GM23338 (cell line): ENCODE measurements around the gene SCAF4. TPM values are rescaled to one million over a fixed set of nuclear protein-coding genes. Genes with fewer than 3 reads are reported as not detected.
"Not testable (repeated sequence)": the region's sequence is repeated elsewhere in the genome, so short reads cannot be mapped to it uniquely, and the experiment has no call there.

Experiments
- ATAC-seq: fragments of 200-7000 bp; cut with Tn5 transposase; 3 replicates; pipeline ENCODE4 v1.9.1; 2020
- DNase-seq: peaks from one replicate; pipeline ENCODE4 v3.0.0-alpha.2; 2015; ENCODE audit warnings: low spot score
- H2AFZ ChIP-seq: fragments of 200-600 bp; sonication (generic); 2 replicates; pipeline ENCODE4 v1.8.0; 2016; ENCODE audit warnings: antibody characterized with exemption, mild to moderate bottlenecking, moderate library complexity
- H3F3A ChIP-seq: fragments of 200-600 bp; sonication (generic); replicated peaks from 2 replicates; pipeline ENCODE4 v1.8.0; 2017; ENCODE audit warnings: antibody characterized with exemption, mixed run types, low read depth
- H3K27ac ChIP-seq: fragments of 200-600 bp; sonication (generic); 2 replicates; pipeline ENCODE4 v1.6.1; 2016; ENCODE audit warnings: low read depth
- H3K27me3 ChIP-seq: fragments of 200-600 bp; sonication (generic); 2 replicates; pipeline ENCODE4 v1.8.0; 2016; ENCODE audit warnings: mild to moderate bottlenecking, mixed run types, moderate library complexity; ENCODE audit not compliant: insufficient read depth
- H3K36me3 ChIP-seq: fragments of 200-600 bp; sonication (generic); 2 replicates; pipeline ENCODE4 v1.8.0; 2016; ENCODE audit warnings: mild to moderate bottlenecking; ENCODE audit not compliant: insufficient read depth
- H3K4me1 ChIP-seq: fragments of 200-600 bp; sonication (generic); 2 replicates; pipeline ENCODE4 v1.8.0; 2016; ENCODE audit warnings: mild to moderate bottlenecking, moderate library complexity; ENCODE audit not compliant: insufficient read depth
- H3K4me2 ChIP-seq: fragments of 200-600 bp; sonication (generic); 2 replicates; pipeline ENCODE4 v1.7.1; 2017; ENCODE audit warnings: mixed run types
- H3K4me3 ChIP-seq: fragments of 200-600 bp; sonication (generic); 2 replicates; pipeline ENCODE4 v1.6.1; 2016; ENCODE audit warnings: mixed run types
- H3K79me2 ChIP-seq: fragments of 200-600 bp; sonication (generic); replicated peaks from 2 replicates; pipeline ENCODE4 v1.8.0; 2017; ENCODE audit warnings: mild to moderate bottlenecking; ENCODE audit not compliant: insufficient read depth
- H3K9me2 ChIP-seq: fragments of 200-600 bp; sonication (generic); 2 replicates; pipeline ENCODE4 v1.8.0; 2017; ENCODE audit not compliant: insufficient read depth
- H4K20me1 ChIP-seq: fragments of 200-600 bp; sonication (generic); replicated peaks from 2 replicates; pipeline ENCODE4 v1.8.0; 2017; ENCODE audit warnings: mild to moderate bottlenecking; ENCODE audit not compliant: insufficient read depth
- H3K27ac Mint-ChIP-seq: 2 replicates; pipeline ENCODE4 v1.8.0; 2020; ENCODE audit warnings: inconsistent platforms, mild to moderate bottlenecking, moderate library complexity, mixed read lengths
- H3K27me3 Mint-ChIP-seq: 3 replicates; pipeline ENCODE4 v1.8.0; 2022; ENCODE audit warnings: low read depth, mild to moderate bottlenecking, moderate library complexity, mixed read lengths, inconsistent platforms; ENCODE audit not compliant: insufficient read depth, poor library complexity
- H3K36me3 Mint-ChIP-seq: 3 replicates; pipeline ENCODE4 v1.8.0; 2021; ENCODE audit warnings: low read depth, mild to moderate bottlenecking, inconsistent platforms, moderate library complexity, mixed read lengths
- H3K4me1 Mint-ChIP-seq: 3 replicates; pipeline ENCODE4 v1.8.0; 2020; ENCODE audit warnings: mild to moderate bottlenecking, inconsistent platforms, mixed read lengths
- H3K4me3 Mint-ChIP-seq: 3 replicates; pipeline ENCODE4 v1.8.0; 2021; ENCODE audit warnings: moderate library complexity, mild to moderate bottlenecking, inconsistent platforms, mixed read lengths
- H3K9me3 Mint-ChIP-seq: 3 replicates; pipeline ENCODE4 v1.8.0; 2020; ENCODE audit warnings: moderate library complexity, mild to moderate bottlenecking, inconsistent platforms, mixed read lengths
- CREB1 ChIP-seq: fragments of 250-450 bp; sonication (Bioruptor Pico); IDR thresholded peaks from 2 replicates; pipeline ENCODE4 v1.5.0; 2020; ENCODE audit warnings: low read depth, mild to moderate bottlenecking, moderate library complexity
- ETS1 ChIP-seq: IDR thresholded peaks from 2 replicates; pipeline ENCODE4 v1.6.1; 2016; ENCODE audit warnings: antibody characterized with exemption
- EZH2phosphoT487 ChIP-seq: fragments of 200-600 bp; sonication (generic); IDR thresholded peaks from one replicate; pipeline ENCODE4 v1.8.1; 2018; ENCODE audit warnings: antibody characterized with exemption; ENCODE audit not compliant: unreplicated experiment
- REST ChIP-seq: IDR thresholded peaks from one replicate; pipeline ENCODE4 v1.6.1; 2018; ENCODE audit warnings: antibody characterized with exemption; ENCODE audit not compliant: unreplicated experiment
- polyA plus RNA-seq: library from polyadenylated mRNA; unstranded; fragments of >200 nt; fragmentation: Nextera tagmentation; extraction: Ambion mirVana; gene quantifications from 2 replicates; pipeline ENCODE4 v1.2.1, GENCODE V29; 2016
- total RNA-seq: library from RNA; depleted of rRNA; stranded (reverse); fragments of >200 nt; shearing (Covaris generic); gene quantifications from 2 replicates; pipeline ENCODE4 v1.2.3, GENCODE V29; 2014
- TF ChIP-seq, protein P1 (sequence below), 2 experiments: fragments of 200-600 bp in 1 of 2; sonication (generic) in 1 of 2; conservative IDR thresholded peaks; 2 replicates each; pipeline versions ENCODE4 v1.5.1 to v1.6.1; 2016 to 2017; ENCODE audit warnings: antibody characterized with exemption in 2 of 2, low read depth in 2 of 2, mild to moderate bottlenecking in 2 of 2, moderate library complexity in 1 of 2

SCAF4 gene
- total and polyA plus RNA-seq, 2 experiments from 2014 or later, result 29.7 to 45.8 TPM

DNA sequence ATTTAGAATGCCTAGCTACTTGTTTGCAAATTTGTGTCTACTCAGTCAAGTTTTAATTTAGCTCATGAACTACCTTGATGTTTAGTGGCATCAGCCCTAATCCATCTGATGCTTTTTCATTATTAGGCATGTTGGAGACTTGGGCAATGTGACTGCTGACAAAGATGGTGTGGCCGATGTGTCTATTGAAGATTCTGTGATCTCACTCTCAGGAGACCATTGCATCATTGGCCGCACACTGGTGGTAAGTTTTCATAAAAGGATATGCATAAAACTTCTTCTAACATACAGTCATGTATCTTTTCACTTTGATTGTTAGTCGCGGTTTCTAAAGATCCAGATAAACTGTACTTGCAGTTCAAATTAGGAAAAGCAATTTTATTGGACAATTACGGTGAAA, 64.8 kb downstream of the SCAF4 start:
- Histone ChIP-seq H3K4me2 (no peak overlapping the region), H3K79me2 (peaks cover 41% of the 10 kb centered on the region), H4K20me1 (peaks cover 23% of the 10 kb centered on the region), H3K36me3 (peaks cover 20% of the 10 kb centered on the region; the same call in 1 of the 2 replicates), H3K27ac (peak overlapping the region; percentile 13), H3K4me3 (no peak overlapping the region), H3K9me2 (no peaks in the 10 kb centered on the region), H3K27me3 (no peaks in the 10 kb centered on the region), H2AFZ (no peak overlapping the region), H3K4me1 (peaks cover 27% of the 10 kb centered on the region), H3F3A (no peaks in the 10 kb centered on the region)
- Mint-ChIP-seq H3K27ac (no peak overlapping the region), H3K4me3 (no peak overlapping the region), H3K27me3 (peaks cover 4% of the 10 kb centered on the region), H3K4me1 (peaks cover 61% of the 10 kb centered on the region), H3K36me3 (peaks cover 66% of the 10 kb centered on the region), H3K9me3 (no peaks in the 10 kb centered on the region)
- TF ChIP-seq REST, result no peak
- TF ChIP-seq CREB1, result no peak
- TF ChIP-seq EZH2phosphoT487, result no peak
- no peak for TF ChIP-seq ETS1
- DNase-seq (no peak), ATAC-seq (no peak)

DNA sequence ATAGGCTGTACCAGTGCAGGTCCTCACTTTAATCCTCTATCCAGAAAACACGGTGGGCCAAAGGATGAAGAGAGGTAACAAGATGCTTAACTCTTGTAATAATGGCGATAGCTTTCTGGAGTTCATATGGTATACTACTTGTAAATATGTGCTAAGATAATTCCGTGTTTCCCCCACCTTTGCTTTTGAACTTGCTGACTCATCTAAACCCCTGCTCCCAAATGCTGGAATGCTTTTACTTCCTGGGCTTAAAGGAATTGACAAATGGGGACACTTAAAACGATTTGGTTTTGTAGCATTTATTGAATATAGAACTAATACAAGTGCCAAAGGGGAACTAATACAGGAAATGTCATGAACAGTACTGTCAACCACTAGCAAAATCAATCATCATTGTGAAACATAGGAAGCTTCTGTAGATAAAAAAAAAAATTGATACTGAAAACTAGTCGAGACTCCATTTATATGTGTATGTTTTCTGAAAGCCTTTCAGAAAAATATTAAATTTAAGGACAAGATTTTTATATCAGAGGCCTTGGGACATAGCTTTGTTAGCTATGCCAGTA, 65.4 kb downstream of the SCAF4 start:
- Histone ChIP-seq H3K4me3 (no peak overlapping the region), H3K4me1 (peaks cover 27% of the 10 kb centered on the region), H3K27ac (peak overlapping the region; percentile 13), H3K4me2 (no peak overlapping the region), H4K20me1 (peaks cover 23% of the 10 kb centered on the region), H2AFZ (no peak overlapping the region), H3K27me3 (no peaks in the 10 kb centered on the region), H3K36me3 (peaks cover 20% of the 10 kb centered on the region; the same call in 1 of the 2 replicates), H3K79me2 (peaks cover 47% of the 10 kb centered on the region), H3F3A (no peaks in the 10 kb centered on the region), H3K9me2 (no peaks in the 10 kb centered on the region)
- H3K27me3 Mint-ChIP-seq, result peaks cover 2% of the 10 kb centered on the region
- ATAC-seq, result no peak
- no peak overlapping the region for H3K4me3 Mint-ChIP-seq
- no peak for DNase-seq
- H3K9me3 Mint-ChIP-seq, result no peaks in the 10 kb centered on the region
- TF ChIP-seq, protein P1, sequence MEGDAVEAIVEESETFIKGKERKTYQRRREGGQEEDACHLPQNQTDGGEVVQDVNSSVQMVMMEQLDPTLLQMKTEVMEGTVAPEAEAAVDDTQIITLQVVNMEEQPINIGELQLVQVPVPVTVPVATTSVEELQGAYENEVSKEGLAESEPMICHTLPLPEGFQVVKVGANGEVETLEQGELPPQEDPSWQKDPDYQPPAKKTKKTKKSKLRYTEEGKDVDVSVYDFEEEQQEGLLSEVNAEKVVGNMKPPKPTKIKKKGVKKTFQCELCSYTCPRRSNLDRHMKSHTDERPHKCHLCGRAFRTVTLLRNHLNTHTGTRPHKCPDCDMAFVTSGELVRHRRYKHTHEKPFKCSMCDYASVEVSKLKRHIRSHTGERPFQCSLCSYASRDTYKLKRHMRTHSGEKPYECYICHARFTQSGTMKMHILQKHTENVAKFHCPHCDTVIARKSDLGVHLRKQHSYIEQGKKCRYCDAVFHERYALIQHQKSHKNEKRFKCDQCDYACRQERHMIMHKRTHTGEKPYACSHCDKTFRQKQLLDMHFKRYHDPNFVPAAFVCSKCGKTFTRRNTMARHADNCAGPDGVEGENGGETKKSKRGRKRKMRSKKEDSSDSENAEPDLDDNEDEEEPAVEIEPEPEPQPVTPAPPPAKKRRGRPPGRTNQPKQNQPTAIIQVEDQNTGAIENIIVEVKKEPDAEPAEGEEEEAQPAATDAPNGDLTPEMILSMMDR (conservative IDR thresholded peaks at IDR 0.05; ENCODE audit: low read depth in 2 of 2), result no peak
- no peak for TF ChIP-seq ETS1
- H3K27ac Mint-ChIP-seq, result peak overlapping the region; percentile 77
- H3K4me1 Mint-ChIP-seq, result peaks cover 60% of the 10 kb centered on the region
- H3K36me3 Mint-ChIP-seq, result peaks cover 71% of the 10 kb centered on the region

DNA sequence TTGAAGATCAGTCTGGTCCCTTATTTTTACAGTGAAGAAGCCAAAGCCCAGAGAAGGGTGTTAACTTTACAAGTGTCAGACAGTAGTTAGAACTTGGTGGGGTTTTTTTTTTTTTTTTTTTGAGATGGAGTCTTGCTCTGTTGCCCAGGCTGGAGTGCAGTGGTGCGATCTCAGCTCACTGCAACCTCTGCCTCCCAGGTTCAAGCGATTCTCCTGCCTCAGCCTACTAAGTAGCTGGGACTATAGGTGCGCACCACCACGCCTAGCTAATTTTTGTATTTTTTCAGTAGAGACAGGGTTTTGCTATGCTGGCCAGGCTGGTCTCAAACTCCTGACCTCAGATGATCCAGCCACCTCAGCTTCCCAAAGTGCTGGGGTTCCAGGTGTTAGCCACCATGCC, 66.0 kb downstream of the SCAF4 start:
- H3K4me2 ChIP-seq, H3F3A ChIP-seq, H3K27me3 ChIP-seq, H2AFZ ChIP-seq, H3K9me3 Mint-ChIP-seq, H3K4me3 Mint-ChIP-seq, H3K9me2 ChIP-seq, H3K27ac ChIP-seq, DNase-seq, H3K4me3 ChIP-seq, ATAC-seq, H3K27me3 Mint-ChIP-seq: not testable (repeated sequence)
- peaks cover 26% of the 10 kb centered on the region for H4K20me1 ChIP-seq
- peaks cover 60% of the 10 kb centered on the region for H3K4me1 Mint-ChIP-seq
- peak overlapping the region; percentile 77; the same call in 1 of the 2 replicates for H3K27ac Mint-ChIP-seq
- peaks cover 53% of the 10 kb centered on the region for H3K79me2 ChIP-seq
- peaks cover 29% of the 10 kb centered on the region for H3K4me1 ChIP-seq
- H3K36me3 Mint-ChIP-seq, result peaks cover 75% of the 10 kb centered on the region
- H3K36me3 ChIP-seq, result peaks cover 20% of the 10 kb centered on the region; the same call in 1 of the 2 replicates
